NCI-H1105 treated with DMSO at 0.1 percent for 48 hours (cell line): Measurements from ENCODE around the gene LYRM7.
"Not testable (repeated sequence)": the region's sequence is repeated elsewhere in the genome, so short reads cannot be mapped to it uniquely, and the experiment has no call there.

ENCODE experiments used
- DNase-seq: peaks from one replicate; lab custom pipeline; 2025; lab: John Stamatoyannopoulos, UW

The LYRM7 gene

GRCh38 chr5:131170540-131171275 lies at the start of gene LYRM7:
TSS of gene LYRM7 (plus strand) at chr5:131170944. CDS start at chr5:131171021, 77 bp downstream.
- peak; percentile 95 for DNase-seq

GRCh38 chr5:131127244-131127643 lies 43.5 kb upstream of the LYRM7 start:
- not testable (repeated sequence) for DNase-seq

GRCh38 chr5:131129306-131129705 lies 41.4 kb upstream of the LYRM7 start:
- DNase-seq = no peak

GRCh38 chr5:131133091-131133490 lies 37.7 kb upstream of the LYRM7 start:
- DNase-seq = not testable (repeated sequence)

- not testable (repeated sequence) for DNase-seq
Observed at GRCh38 chr5:131138406-131138805, 32.3 kb upstream of the LYRM7 start.

GRCh38 chr5:131139321-131139720 lies 31.4 kb upstream of the LYRM7 start:
- no peak for DNase-seq

- no peak for DNase-seq
Observed at GRCh38 chr5:131142970-131143617, 27.6 kb upstream of the LYRM7 start.

GRCh38 chr5:131147258-131147657 lies 23.5 kb upstream of the LYRM7 start:
- no peak for DNase-seq

- no peak for DNase-seq
Observed at GRCh38 chr5:131148835-131149234, 21.9 kb upstream of the LYRM7 start.

GRCh38 chr5:131150408-131150807 lies 20.3 kb upstream of the LYRM7 start:
- no peak for DNase-seq

- DNase-seq = no peak
Observed at GRCh38 chr5:131151216-131151615, 19.5 kb upstream of the LYRM7 start.

GRCh38 chr5:131156385-131156784 lies 14.4 kb upstream of the LYRM7 start:
- DNase-seq = no peak

- no peak for DNase-seq
Observed at GRCh38 chr5:131156957-131157356, 13.8 kb upstream of the LYRM7 start.

GRCh38 chr5:131160134-131160533 lies 10.6 kb upstream of the LYRM7 start:
- no peak for DNase-seq

- no peak for DNase-seq
Observed at GRCh38 chr5:131163276-131164119, 7.2 kb upstream of the LYRM7 start.

- DNase-seq = peak; percentile 57
Observed at GRCh38 chr5:131164191-131165118, 6.3 kb upstream of the LYRM7 start.

GRCh38 chr5:131165119-131165727 lies 5.5 kb upstream of the LYRM7 start, which contains the start of gene HINT1:
TSS of gene HINT1 (minus strand) at chr5:131165256. CDS start at chr5:131165205, 51 bp downstream.
- peak; percentile 78 for DNase-seq

GRCh38 chr5:131167615-131168014 lies 3.1 kb upstream of the LYRM7 start:
- no peak for DNase-seq

- DNase-seq = peak; percentile 34
Observed at GRCh38 chr5:131169810-131170539, 769 bp upstream of the LYRM7 start.

GRCh38 chr5:131171276-131171810 lies 599 bp downstream of the LYRM7 start:
- DNase-seq = no peak
